ENCODE results near the gene GHRH.

GHRH gene

GRCh38 chr20:37202267-37202943 lies 59.2 kb downstream of the GHRH start:
- DNase-seq = no peak

GRCh38 chr20:37201827-37202162 lies 59.8 kb downstream of the GHRH start:
- DNase-seq = no peak
